Measurements from ENCODE around the gene GULP1. TPM values are rescaled to one million over a fixed set of nuclear protein-coding genes. Genes with fewer than 3 reads are reported as not detected.

GULP1 gene
- total RNA-seq, 1 donor from 2014 or later: not detected

- Mint-ChIP-seq H3K36me3 (ENCODE audit: low read depth) (no peaks in the 10 kb centered on the region), H3K9me3 (no peaks in the 10 kb centered on the region), H3K27me3 (no peaks in the 10 kb centered on the region), H3K4me3 (no peak overlapping the region), H3K4me1 (no peaks in the 10 kb centered on the region), H3K27ac (no peak overlapping the region)
- DNase-seq: no peak
- intact Hi-C loops (cut with micrococcal nuclease): no loop called here
Measured at GRCh38 chr2:188345831-188346458, 54.3 kb downstream of the GULP1 start.

DNA sequence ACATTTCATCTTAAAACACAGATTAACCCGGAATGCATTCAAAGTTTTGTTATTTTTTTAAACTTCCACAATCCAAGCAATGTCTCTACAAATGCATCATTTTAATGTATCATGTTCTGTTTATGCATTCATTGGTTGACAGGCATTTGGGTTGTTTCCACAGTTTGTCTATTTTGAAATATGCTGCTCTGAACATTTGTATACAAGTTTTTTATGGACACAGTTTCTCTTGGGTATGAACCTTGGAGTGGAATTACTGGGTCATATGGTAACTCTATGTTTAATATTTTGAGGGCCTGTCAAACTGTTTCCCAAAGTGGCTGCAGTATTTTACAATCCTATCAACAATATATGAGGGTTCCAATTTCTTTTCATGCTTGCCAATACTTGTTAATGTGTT, 57.3 kb downstream of the GULP1 start:
- Mint-ChIP-seq H3K36me3 (ENCODE audit: low read depth) (no peaks in the 10 kb centered on the region), H3K27me3 (no peaks in the 10 kb centered on the region), H3K9me3 (no peaks in the 10 kb centered on the region), H3K27ac (no peak overlapping the region), H3K4me1 (no peaks in the 10 kb centered on the region), H3K4me3 (no peak overlapping the region)
- intact Hi-C loops (cut with micrococcal nuclease): no loop called here
- DNase-seq: no peak

- H3K36me3 Mint-ChIP-seq (ENCODE audit: low read depth): no peaks in the 10 kb centered on the region
- no peak for DNase-seq
- H3K9me3 Mint-ChIP-seq: no peaks in the 10 kb centered on the region
- no peaks in the 10 kb centered on the region for H3K27me3 Mint-ChIP-seq
- no peak overlapping the region for H3K4me3 Mint-ChIP-seq
- no peaks in the 10 kb centered on the region for H3K4me1 Mint-ChIP-seq
- H3K27ac Mint-ChIP-seq: no peak overlapping the region
- intact Hi-C loops (cut with micrococcal nuclease): no loop called here
Measured at GRCh38 chr2:188353282-188353681, 61.6 kb downstream of the GULP1 start.

- intact Hi-C loops (cut with micrococcal nuclease): no loop called here
- Mint-ChIP-seq H3K27me3 (no peaks in the 10 kb centered on the region), H3K36me3 (ENCODE audit: low read depth) (no peaks in the 10 kb centered on the region)
Measured at GRCh38 chr2:188360485-188361263, 69.0 kb downstream of the GULP1 start.

DNA sequence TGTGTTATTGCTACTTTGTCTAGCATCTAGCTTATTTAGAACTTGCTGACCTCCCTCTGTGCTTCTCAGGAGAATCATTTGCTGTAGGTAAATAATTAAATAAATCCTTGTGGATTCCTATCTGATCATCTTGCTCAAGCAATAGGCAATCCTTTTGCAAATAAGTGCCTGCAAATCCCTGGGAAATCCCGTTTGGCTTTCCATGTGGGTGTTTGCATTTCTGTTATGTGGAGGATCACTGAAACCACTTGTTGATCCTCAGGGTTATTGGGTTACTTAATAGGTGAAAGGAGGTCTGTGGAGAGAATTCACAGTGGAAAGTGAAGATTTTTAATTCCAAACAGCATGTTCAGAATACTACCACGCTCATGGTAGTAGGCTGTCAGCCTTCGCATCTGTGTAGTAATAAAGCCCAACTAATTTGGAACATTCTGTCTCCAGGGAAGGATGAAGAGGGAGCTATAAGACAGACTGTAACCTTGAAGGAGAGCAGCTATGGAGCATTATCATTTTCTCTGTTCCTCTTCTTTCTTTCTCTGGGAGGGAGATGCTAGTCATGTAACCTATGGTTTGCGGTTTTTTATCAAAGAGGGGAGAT, 72.5 kb downstream of the GULP1 start:
- Mint-ChIP-seq H3K9me3 (no peaks in the 10 kb centered on the region), H3K27ac (no peak overlapping the region), H3K4me1 (no peaks in the 10 kb centered on the region), H3K4me3 (no peak overlapping the region), H3K36me3 (ENCODE audit: low read depth) (no peaks in the 10 kb centered on the region), H3K27me3 (no peaks in the 10 kb centered on the region)
- no peak for DNase-seq
- intact Hi-C loops (cut with micrococcal nuclease): no loop called here

More at GRCh38 chr2:188360485-188361263, 69.0 kb downstream of the GULP1 start:
- Mint-ChIP-seq H3K27ac (no peak overlapping the region), H3K4me3 (no peak overlapping the region), H3K9me3 (no peaks in the 10 kb centered on the region), H3K4me1 (no peaks in the 10 kb centered on the region)
- DNase-seq: no peak

- H3K4me3 Mint-ChIP-seq: no peak overlapping the region
- DNase-seq: no peak
- H3K9me3 Mint-ChIP-seq: no peaks in the 10 kb centered on the region
- H3K36me3 Mint-ChIP-seq (ENCODE audit: low read depth): no peaks in the 10 kb centered on the region
- intact Hi-C loops (cut with micrococcal nuclease): no loop called here
- no peak overlapping the region for H3K27ac Mint-ChIP-seq
- no peaks in the 10 kb centered on the region for H3K27me3 Mint-ChIP-seq
- no peaks in the 10 kb centered on the region for H3K4me1 Mint-ChIP-seq
Measured at GRCh38 chr2:188365058-188365641, 73.5 kb downstream of the GULP1 start.

GRCh38 chr2:188367164-188367563, 75.5 kb downstream of the GULP1 start:
- Mint-ChIP-seq H3K27ac (no peak overlapping the region), H3K4me1 (no peaks in the 10 kb centered on the region), H3K4me3 (no peak overlapping the region), H3K27me3 (no peaks in the 10 kb centered on the region), H3K36me3 (ENCODE audit: low read depth) (no peaks in the 10 kb centered on the region), H3K9me3 (no peaks in the 10 kb centered on the region)
- intact Hi-C loops (cut with micrococcal nuclease): no loop called here
- DNase-seq: no peak

DNA sequence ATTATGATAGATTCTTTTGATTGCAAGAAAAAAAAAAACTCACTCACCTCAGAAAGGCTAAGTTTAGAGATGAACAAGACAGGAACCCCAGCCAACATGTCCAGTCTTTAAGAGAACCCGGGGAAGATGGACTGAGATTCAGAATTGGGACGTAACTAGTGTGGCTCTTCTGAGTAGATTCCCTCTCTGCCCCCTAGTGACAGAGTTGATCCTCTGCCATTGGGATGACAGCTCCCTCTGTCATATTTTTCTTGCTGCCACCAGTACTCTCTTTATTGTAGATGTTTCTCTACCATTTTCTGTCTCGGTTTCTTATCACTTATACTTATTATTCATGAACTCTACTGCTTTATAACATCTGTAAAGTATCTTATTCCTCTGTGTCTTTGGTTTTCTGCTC, 77.7 kb downstream of the GULP1 start:
- Mint-ChIP-seq H3K36me3 (ENCODE audit: low read depth) (no peaks in the 10 kb centered on the region), H3K4me1 (no peaks in the 10 kb centered on the region), H3K27me3 (no peaks in the 10 kb centered on the region), H3K4me3 (no peak overlapping the region), H3K9me3 (no peaks in the 10 kb centered on the region), H3K27ac (no peak overlapping the region)
- intact Hi-C loops (cut with micrococcal nuclease): no loop called here
- DNase-seq: no peak

DNA sequence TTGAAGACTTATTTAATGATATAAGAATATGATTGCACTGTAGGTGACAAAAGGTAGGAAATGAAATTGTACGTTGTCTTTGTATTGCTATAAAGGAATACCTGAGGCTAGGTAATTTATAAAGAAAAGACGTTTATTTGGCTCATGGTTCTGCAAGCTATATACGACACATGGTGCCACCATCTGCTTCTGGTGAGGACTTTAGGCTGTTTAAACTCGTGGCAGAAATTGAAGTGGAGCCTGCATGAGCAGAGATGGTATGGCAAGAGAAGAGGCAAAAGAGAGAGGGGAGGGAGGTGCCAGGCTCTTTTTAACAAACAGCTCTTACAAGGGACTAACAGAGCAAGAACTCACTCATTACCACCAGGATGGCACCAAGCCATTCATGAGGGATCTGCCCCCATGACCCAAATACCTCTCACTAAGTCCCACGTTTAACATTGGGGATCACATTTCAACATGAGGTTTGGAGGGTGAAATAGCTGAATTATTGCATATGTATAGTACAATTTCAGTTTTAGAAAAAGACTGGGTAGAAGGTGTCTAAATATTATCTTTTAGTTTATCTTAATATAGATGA, 86.8 kb downstream of the GULP1 start:
- no peaks in the 10 kb centered on the region for H3K36me3 Mint-ChIP-seq (ENCODE audit: low read depth)
- no peaks in the 10 kb centered on the region for H3K9me3 Mint-ChIP-seq
- intact Hi-C loops (cut with micrococcal nuclease): no loop called here
- no peak overlapping the region for H3K4me3 Mint-ChIP-seq
- H3K27me3 Mint-ChIP-seq: no peaks in the 10 kb centered on the region
- DNase-seq: no peak
- H3K4me1 Mint-ChIP-seq: no peaks in the 10 kb centered on the region
- no peak overlapping the region for H3K27ac Mint-ChIP-seq

DNA sequence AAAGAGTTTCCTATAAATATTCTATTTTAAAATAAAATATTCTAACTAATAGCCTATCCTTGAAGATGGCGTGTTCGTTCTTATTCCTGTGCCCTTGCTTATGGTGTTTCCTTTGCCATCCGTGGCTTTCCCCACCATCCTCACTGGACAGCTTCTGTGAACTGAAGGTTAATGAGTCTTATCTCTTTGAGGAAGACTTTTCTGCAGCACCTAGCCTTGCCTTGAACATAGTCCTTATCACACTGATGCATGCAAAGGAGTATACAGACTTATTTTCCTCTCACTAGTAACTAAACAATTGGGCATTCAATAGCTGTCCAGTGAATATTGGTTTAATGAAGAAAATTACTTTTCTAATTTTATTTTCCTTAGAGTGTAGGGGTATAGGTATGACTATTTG, 88.1 kb downstream of the GULP1 start:
- H3K4me3 Mint-ChIP-seq: no peak overlapping the region
- H3K9me3 Mint-ChIP-seq: peaks cover 8% of the 10 kb centered on the region
- intact Hi-C loops (cut with micrococcal nuclease): no loop called here
- H3K27ac Mint-ChIP-seq: no peak overlapping the region
- DNase-seq: no peak
- H3K4me1 Mint-ChIP-seq: no peaks in the 10 kb centered on the region
- no peaks in the 10 kb centered on the region for H3K36me3 Mint-ChIP-seq (ENCODE audit: low read depth)
- no peaks in the 10 kb centered on the region for H3K27me3 Mint-ChIP-seq

GRCh38 chr2:188380280-188380679, 88.6 kb downstream of the GULP1 start:
- no peak overlapping the region for H3K4me3 Mint-ChIP-seq
- intact Hi-C loops (cut with micrococcal nuclease): no loop called here
- no peaks in the 10 kb centered on the region for H3K4me1 Mint-ChIP-seq

DNA sequence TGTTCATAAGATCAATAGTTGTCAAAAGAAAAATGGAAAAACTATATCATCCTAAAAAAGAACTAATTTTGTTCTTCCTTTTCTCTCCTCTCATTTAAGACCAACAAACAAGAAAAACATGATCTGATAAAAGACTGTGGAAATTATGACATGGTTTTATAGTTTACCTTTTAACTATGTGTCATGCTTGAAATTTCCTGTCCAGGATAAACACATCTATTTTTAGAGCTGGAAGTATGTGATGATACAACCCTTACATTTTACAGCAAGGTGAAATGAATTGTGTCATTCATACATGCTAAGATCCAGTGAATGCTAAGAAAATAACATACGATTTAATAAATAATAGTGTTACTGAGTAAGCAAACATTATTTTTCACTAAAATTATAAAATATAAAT, 89.9 kb downstream of the GULP1 start:
- Mint-ChIP-seq H3K27me3 (no peaks in the 10 kb centered on the region), H3K4me3 (no peak overlapping the region), H3K9me3 (peaks cover 10% of the 10 kb centered on the region), H3K27ac (no peak overlapping the region), H3K4me1 (no peaks in the 10 kb centered on the region), H3K36me3 (ENCODE audit: low read depth) (no peaks in the 10 kb centered on the region)
- intact Hi-C loops (cut with micrococcal nuclease): no loop called here
- no peak for DNase-seq

More at GRCh38 chr2:188380280-188380679, 88.6 kb downstream of the GULP1 start:
- Mint-ChIP-seq H3K36me3 (ENCODE audit: low read depth) (no peaks in the 10 kb centered on the region), H3K27ac (no peak overlapping the region), H3K27me3 (no peaks in the 10 kb centered on the region), H3K9me3 (peaks cover 10% of the 10 kb centered on the region)
- DNase-seq: no peak

DNA sequence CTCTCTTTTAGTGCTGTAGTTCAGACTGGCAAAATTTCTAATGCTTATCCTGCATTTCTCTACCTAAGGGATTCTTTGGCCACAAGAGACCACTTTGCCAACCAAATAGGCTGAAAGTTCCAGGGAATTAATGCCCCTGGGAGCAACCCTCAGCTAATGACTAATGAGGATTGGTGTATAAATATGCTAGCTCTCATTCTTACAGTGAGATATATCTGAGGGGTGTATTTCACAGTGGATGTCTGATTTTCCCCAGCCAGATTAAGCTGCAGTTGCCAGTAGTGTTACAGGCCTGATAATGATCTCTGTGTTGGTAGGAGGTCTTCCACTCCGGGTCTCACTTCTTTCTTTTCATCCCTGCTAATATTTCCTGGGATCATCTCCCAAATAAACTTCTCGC, 90.4 kb downstream of the GULP1 start:
- Mint-ChIP-seq H3K4me3 (no peak overlapping the region), H3K27ac (no peak overlapping the region), H3K9me3 (peaks cover 10% of the 10 kb centered on the region), H3K36me3 (ENCODE audit: low read depth) (no peaks in the 10 kb centered on the region), H3K27me3 (no peaks in the 10 kb centered on the region), H3K4me1 (no peaks in the 10 kb centered on the region)
- intact Hi-C loops (cut with micrococcal nuclease): no loop called here
- DNase-seq: no peak

- Mint-ChIP-seq H3K27me3 (no peaks in the 10 kb centered on the region), H3K4me3 (no peak overlapping the region), H3K36me3 (ENCODE audit: low read depth) (no peaks in the 10 kb centered on the region), H3K27ac (no peak overlapping the region), H3K9me3 (peaks cover 10% of the 10 kb centered on the region), H3K4me1 (no peaks in the 10 kb centered on the region)
- no peak for DNase-seq
- intact Hi-C loops (cut with micrococcal nuclease): no loop called here
Measured at GRCh38 chr2:188383158-188383557, 91.5 kb downstream of the GULP1 start.
